ENCODE data around the gene SH2B3.
"Not testable (repeated sequence)": the region's sequence is repeated elsewhere in the genome, so short reads cannot be mapped to it uniquely, and the experiment has no call there.

Gene SH2B3

DNA sequence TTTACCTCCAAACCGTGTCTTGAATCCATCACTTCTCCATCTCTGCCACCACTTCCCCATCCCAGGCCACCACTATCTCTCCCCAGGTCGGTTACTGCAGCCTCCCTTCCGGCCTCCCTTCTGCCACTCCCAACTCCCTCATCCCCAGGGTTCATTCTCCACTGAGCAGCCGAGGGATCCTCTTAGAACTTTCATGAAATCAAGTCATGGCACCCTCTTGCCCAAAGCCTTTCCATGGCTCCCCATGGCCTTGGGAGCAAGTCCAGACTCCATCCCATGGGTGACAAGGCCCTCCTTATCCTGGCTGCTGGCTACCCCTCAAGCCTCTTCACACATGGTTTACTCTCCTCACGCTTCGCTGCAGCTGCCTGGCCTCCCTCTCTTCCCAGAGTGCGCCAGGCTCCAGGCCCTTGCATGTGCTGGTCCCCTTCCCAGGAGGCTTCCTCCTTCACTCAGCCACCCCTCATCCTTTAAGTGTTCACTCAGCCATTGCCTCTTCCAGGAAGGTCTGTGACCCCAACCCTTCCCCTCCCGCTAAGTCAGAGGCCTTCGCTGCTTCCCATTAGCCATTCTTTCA lies 17.9 kb upstream of the SH2B3 start:
- DNase-seq (ENCODE audit: low read depth): no peak

GRCh38 chr12:111389635-111390034 lies 16.1 kb upstream of the SH2B3 start:
- DNase-seq (ENCODE audit: low read depth): no peak

DNA sequence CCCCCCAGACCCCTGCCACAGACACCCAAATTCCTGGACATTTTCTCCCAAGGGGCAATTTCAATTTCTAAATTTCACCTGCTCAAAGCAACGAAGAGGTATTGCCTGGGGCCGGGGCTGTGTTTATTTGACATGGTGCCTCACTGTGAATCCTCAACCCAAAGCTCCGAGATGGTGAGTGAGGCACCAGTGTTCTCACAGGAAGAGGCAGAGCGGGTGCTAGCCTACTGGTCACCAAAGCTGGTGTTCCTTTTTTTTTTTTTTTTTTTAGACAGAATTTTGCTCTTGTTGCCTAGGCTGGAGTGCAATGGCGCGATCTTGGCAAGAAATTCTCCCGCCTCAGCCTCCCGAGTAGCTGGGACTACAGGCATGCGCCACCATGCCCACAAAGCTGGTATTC lies 14.8 kb upstream of the SH2B3 start:
- DNase-seq (ENCODE audit: low read depth): no peak

DNA sequence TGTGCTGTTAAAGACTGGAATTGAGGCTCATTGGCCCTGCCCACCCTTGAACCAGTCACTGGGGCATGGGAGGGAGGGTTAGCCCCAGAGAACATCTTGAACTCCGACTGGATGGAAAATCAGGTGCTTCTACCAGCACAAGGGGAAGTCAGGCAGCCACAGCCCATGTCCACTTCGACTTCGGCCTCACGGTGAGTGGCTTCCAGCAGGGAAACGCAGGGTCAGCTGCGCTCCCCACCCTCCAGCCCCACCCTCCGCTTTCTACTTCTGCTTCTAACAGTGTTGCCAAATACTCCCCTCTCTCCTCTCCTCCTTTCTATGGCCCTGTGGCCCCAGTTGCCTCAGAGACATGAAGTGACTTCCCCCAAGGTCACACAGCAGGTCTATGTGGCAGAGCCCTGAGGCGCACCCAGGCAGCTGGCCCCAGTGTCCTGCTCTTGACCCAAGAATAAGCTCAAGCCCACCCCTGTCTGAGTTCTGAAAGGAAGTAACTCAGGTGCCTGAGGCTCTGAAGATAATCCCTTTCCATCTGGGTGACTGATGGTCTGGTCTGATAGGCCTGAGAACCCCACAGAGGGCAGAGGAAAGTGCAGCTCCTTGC lies 11.9 kb upstream of the SH2B3 start:
- no peak for DNase-seq (ENCODE audit: low read depth)

GRCh38 chr12:111394480-111394879 lies 11.2 kb upstream of the SH2B3 start:
- no peak for DNase-seq (ENCODE audit: low read depth)

- DNase-seq (ENCODE audit: low read depth): no peak
Observed at GRCh38 chr12:111395336-111396187, 10.2 kb upstream of the SH2B3 start.

DNA sequence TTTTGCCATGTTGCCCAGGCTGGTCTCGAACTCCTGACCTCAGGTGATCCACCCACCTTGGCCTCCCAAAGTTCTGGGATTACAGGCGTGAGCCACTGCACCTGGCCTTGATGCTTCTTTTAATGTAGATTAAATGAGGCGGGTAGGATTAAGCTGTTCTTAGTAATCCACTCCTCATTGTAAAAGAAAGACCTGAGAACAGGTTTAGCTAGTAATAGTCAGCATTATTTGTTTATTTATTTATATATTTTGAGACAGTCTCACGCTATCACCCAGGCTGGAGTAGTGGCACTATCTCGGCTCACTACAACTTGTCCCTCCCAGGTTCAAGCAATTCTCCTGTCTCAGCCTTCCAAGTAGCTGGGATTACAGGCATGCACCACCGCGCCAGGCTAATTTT lies 9.5 kb upstream of the SH2B3 start:
- DNase-seq (ENCODE audit: low read depth): not testable (repeated sequence)

DNA sequence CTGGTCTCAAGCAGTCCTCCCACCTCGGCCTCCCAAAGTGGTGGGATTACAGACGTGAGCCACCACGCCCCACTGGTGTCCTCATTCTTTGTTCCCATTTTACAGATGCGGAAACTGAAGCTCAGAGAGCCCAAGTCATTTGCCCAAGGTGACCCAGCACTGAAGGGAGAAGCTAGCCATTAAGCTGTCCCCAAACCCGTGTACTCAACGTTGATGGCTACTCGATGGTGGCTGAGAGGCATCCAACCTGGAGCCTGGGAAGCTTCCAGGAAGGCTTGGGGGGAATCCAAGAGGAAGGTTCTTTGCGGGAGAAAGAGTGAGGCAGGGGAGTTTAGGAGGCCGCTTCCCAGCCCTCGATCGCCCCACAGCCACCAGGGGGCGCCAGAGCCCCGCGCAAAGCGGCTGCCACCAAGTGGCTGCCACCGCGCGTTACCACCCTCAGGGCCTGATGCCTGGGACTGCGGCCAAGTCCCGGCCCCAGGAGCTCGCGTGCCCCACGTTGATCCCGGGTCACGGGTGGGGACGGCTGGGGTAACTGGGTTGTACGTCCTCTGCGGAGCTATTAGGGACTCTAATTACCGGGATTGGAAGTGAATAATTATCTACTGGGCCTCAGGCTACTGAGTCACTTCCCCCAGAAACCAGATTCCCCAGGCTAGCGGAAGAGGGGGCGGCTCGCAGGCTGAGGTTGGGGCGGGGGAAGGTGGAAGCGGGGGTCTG lies 8.8 kb upstream of the SH2B3 start:
- peak; percentile 84 for DNase-seq (ENCODE audit: low read depth)

DNA sequence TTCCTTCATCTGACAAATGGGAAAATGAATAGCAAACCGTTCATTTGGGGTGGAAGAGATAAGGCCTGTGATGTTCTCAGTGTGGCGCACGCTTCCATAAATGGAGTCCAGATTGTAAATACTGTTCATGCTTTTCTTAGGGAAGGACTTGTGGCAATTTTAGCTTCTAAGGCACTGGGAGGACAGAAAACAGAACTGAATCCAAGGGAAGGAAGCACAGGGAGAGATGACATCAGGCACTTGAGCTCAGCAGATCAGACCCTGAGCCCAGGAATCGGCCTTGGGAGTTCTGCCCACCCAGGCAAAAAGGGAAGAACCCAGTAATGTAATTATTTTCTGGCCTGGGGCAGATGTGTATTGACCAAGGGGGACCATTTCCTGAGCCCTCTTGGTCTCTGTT lies 7.2 kb upstream of the SH2B3 start:
- no peak for DNase-seq (ENCODE audit: low read depth)

- DNase-seq (ENCODE audit: low read depth): not testable (repeated sequence)
Observed at GRCh38 chr12:111399741-111400404, 5.8 kb upstream of the SH2B3 start.

DNA sequence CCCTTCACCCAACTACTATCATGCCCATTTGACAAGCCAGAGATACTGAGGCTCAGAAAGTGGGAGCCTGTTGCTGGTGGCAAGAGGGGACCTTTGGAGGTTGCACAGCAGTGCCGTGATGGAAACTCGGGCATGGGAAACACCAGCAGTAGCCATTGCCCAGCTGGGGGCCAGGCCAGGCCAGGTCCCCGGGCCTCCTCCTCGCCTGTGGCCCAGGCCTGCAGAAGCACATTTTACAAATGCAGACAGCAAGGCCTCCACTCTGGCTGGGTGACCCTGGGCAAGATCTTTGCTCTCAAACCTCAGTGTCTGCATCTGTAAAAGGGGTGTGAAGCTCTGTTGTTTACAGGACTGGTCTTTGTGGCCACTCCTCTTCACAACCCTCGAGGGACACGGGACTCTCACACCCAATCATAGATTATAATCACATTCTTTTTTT lies 4.5 kb upstream of the SH2B3 start:
- DNase-seq (ENCODE audit: low read depth): no peak

DNA sequence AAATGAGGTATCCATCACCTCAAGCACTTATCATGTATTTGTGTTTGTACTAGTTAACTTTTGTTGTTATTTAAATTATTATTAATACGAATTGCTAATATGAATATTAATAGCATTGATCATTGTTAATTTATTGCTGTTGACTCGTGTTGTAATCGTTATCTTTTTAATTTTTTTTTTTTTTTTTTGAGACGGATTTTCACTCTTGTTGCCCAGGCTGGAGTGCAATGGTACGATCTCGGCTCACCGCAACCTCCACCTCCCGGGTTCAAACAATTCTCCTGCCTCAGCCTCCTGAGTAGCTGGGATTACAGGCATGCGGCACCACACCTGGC lies 3.3 kb upstream of the SH2B3 start:
- DNase-seq (ENCODE audit: low read depth): not testable (repeated sequence)

GRCh38 chr12:111404362-111405148 lies 1.2 kb upstream of the SH2B3 start:
- DNase-seq (ENCODE audit: low read depth): no peak

GRCh38 chr12:111405149-111405858 lies 419 bp upstream of the SH2B3 start:
- DNase-seq (ENCODE audit: low read depth): peak; percentile 96

GRCh38 chr12:111406474-111407376 lies 1.0 kb downstream of the SH2B3 start:
- no peak for DNase-seq (ENCODE audit: low read depth)

- DNase-seq (ENCODE audit: low read depth): no peak
Observed at GRCh38 chr12:111407377-111408115, 1.8 kb downstream of the SH2B3 start.

DNA sequence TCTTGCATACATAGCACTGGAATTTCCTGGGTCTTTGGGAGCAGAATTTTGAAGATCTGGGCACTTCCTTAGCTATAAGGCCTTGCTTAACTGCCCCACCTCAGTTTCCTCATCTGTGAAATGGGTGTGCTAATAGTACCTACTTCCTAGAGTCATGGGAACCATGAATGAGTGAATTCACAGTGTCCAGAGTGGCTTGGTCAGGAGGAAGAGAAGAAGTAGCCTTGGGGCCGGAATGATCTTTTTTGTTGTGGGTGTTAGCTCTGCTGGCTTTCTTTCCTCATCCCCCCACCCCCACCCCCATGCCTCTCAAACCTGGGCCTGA lies 2.4 kb downstream of the SH2B3 start:
- DNase-seq (ENCODE audit: low read depth): no peak

- DNase-seq (ENCODE audit: low read depth): no peak
Observed at GRCh38 chr12:111408686-111409402, 3.1 kb downstream of the SH2B3 start.

Data from activated T-helper 1 cell treated with Interleukin-2 at 50 U/mL for 16 hours (primary cell).